Natural killer cell (primary cell): Measurements from ENCODE around the gene ENGASE. TPM values are rescaled to one million over a fixed set of nuclear protein-coding genes. Genes with fewer than 3 reads are reported as not detected.
A peak's percentile ranks its signal among the peaks of the same experiment; 100 is the strongest.

Experiments used
- ATAC-seq, 3 donors: fragments of 150-1000 bp in 2 of 3; fragments of 200-7000 bp in 1 of 3; cut with Tn5 transposase; 1 replicate in 1 of 3; 2 replicates in 2 of 3; pipeline ENCODE4 v1.10.0; 2021; ENCODE audit warnings: mild to moderate bottlenecking in 2 of 3, moderate library complexity in 2 of 3
- DNase-seq, 2 donors: peaks; one replicate each; pipeline versions ENCODE4 v3.0.0 to v3.0.0-alpha.2; 2013 to 2021; ENCODE audit warnings: mixed read lengths in 1 of 2
- H3K27ac ChIP-seq: one replicate; pipeline ENCODE4 v1.5.1; 2013; ENCODE audit warnings: mild to moderate bottlenecking, low read length
- H3K27me3 ChIP-seq: one replicate; pipeline ENCODE4 v1.6.1; 2013; ENCODE audit warnings: low read length; ENCODE audit not compliant: control insufficient read depth, insufficient read depth
- H3K36me3 ChIP-seq: one replicate; pipeline ENCODE4 v1.6.1; 2013; ENCODE audit warnings: low read length; ENCODE audit not compliant: control insufficient read depth, insufficient read depth
- H3K4me1 ChIP-seq: one replicate; pipeline ENCODE4 v1.6.1; 2013; ENCODE audit warnings: low read length; ENCODE audit not compliant: control insufficient read depth, insufficient read depth
- H3K4me3 ChIP-seq: one replicate; pipeline ENCODE4 v1.5.1; 2013; ENCODE audit warnings: low read length
- H3K9me3 ChIP-seq: one replicate; pipeline ENCODE4 v1.6.1; 2013; ENCODE audit warnings: low read length; ENCODE audit not compliant: control insufficient read depth, insufficient read depth
- H3K27ac Mint-ChIP-seq, 2 donors: one replicate each; pipeline ENCODE4 v1.8.0; 2022; ENCODE audit warnings: mild to moderate bottlenecking in 2 of 2, mixed read lengths in 2 of 2, moderate library complexity in 1 of 2
- H3K27me3 Mint-ChIP-seq, 2 donors: one replicate each; pipeline ENCODE4 v1.8.0; 2022; ENCODE audit warnings: low read depth in 2 of 2, mixed read lengths in 2 of 2
- H3K36me3 Mint-ChIP-seq: one replicate; pipeline ENCODE4 v1.8.0; 2022; ENCODE audit warnings: mixed read lengths
- H3K4me1 Mint-ChIP-seq, 2 donors: one replicate each; pipeline ENCODE4 v1.8.0; 2022; ENCODE audit warnings: mixed read lengths in 2 of 2
- H3K4me3 Mint-ChIP-seq: one replicate; pipeline ENCODE4 v1.8.0; 2022; ENCODE audit warnings: mild to moderate bottlenecking, moderate library complexity, mixed read lengths
- H3K9me3 Mint-ChIP-seq, 2 donors: one replicate each; pipeline ENCODE4 v1.8.0; 2022; ENCODE audit warnings: mixed read lengths in 2 of 2
- WGBS: methylation state at CpG from one replicate; pipeline ENCODE4 v1.1.7; 2013; ENCODE audit warnings: missing lambda C conversion rate; ENCODE audit not compliant: insufficient coverage; 5-methylcytosine and 5-hydroxymethylcytosine counted together
- intact Hi-C: fragments of 100-400 bp; cut with micrococcal nuclease; formaldehyde crosslinking; loops from one replicate; pipeline ENCODE4 v1.14.2; 2022
- total RNA-seq, 4 donors: library from RNA; stranded (reverse); fragments of 120-200 nt in 1 of 4; gene quantifications; one replicate each; pipeline versions ENCODE4 v1.2.3 to v1.2.4, GENCODE V29; 2013 to 2022
- TF ChIP-seq, protein P1 (sequence below): fragments of 200-600 bp; IDR thresholded peaks from one replicate; pipeline ENCODE4 v1.8.0; 2022; ENCODE audit warnings: antibody characterized with exemption

Gene ENGASE, protein sequence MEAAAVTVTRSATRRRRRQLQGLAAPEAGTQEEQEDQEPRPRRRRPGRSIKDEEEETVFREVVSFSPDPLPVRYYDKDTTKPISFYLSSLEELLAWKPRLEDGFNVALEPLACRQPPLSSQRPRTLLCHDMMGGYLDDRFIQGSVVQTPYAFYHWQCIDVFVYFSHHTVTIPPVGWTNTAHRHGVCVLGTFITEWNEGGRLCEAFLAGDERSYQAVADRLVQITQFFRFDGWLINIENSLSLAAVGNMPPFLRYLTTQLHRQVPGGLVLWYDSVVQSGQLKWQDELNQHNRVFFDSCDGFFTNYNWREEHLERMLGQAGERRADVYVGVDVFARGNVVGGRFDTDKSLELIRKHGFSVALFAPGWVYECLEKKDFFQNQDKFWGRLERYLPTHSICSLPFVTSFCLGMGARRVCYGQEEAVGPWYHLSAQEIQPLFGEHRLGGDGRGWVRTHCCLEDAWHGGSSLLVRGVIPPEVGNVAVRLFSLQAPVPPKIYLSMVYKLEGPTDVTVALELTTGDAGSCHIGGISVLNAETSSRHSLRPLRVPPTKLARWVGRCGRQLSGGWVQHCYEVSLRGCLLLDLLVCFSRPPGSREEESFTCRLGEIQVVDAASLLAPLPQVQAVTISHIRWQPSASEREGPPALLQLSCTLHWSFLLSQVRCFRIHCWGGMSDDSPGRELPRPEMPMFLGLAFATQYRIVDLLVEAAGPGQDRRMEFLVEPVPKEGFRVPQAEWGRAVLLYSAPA
- total RNA-seq, result 10 to 100 TPM; 56.0 to 86.4 (median 56.9) TPM
- total RNA-seq (2013), result 30.8 TPM

DNA sequence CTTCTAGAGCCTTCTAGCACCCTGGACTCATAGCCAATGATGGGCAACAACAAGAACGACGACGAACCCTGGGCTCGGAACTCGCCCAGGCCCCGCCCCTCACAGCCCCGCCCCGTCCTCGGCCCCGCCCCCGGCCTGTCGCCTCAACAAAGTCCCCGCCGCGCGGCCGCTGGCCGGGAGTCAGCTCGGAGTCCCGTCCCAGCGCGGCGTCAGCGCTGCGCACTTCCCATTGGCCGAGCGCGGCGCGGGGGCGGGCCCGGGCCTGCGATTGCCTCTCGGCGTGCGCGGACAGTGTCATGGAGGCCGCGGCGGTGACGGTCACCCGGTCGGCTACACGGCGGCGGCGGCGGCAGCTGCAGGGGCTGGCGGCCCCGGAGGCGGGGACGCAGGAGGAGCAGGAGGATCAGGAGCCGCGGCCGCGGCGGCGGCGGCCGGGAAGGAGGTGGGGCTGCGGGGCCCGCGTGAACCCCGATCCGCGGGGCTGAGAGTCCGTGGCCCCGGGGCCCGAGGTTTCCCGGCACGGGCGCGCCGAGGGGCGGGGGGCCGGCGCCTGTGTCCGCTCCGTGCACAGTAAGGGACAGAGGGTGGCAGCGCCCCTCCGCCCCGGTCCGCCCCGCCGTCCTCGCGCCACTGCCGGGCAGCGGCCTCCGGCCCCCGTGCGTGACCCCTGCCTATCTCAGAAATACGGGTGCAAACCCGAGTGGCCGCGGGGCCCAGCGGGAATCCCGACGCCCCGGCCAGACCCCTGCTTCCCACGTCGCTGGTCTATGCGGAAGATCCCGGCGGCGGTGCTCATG is at the start of gene ENGASE:
TSS of gene ENGASE (plus strand) at position 176 of the 797 bp plus-strand sequence. CDS start at position 297, 121 bp downstream.
- TF ChIP-seq, protein P1, sequence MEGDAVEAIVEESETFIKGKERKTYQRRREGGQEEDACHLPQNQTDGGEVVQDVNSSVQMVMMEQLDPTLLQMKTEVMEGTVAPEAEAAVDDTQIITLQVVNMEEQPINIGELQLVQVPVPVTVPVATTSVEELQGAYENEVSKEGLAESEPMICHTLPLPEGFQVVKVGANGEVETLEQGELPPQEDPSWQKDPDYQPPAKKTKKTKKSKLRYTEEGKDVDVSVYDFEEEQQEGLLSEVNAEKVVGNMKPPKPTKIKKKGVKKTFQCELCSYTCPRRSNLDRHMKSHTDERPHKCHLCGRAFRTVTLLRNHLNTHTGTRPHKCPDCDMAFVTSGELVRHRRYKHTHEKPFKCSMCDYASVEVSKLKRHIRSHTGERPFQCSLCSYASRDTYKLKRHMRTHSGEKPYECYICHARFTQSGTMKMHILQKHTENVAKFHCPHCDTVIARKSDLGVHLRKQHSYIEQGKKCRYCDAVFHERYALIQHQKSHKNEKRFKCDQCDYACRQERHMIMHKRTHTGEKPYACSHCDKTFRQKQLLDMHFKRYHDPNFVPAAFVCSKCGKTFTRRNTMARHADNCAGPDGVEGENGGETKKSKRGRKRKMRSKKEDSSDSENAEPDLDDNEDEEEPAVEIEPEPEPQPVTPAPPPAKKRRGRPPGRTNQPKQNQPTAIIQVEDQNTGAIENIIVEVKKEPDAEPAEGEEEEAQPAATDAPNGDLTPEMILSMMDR, result no peak
- Histone ChIP-seq H3K9me3 (no peaks in the 10 kb centered on the region), H3K36me3 (peaks cover 4% of the 10 kb centered on the region), H3K4me1 (peaks cover 23% of the 10 kb centered on the region), H3K4me3 (peak within 1 kb of the TSS; percentile 38), H3K27ac (peak within 1 kb of the TSS; percentile 54), H3K27me3 (no peaks in the 10 kb centered on the region)
- peak within 1 kb of the TSS; percentile 75 to 91 for H3K27ac Mint-ChIP-seq
- peaks cover 10 to 21% of the 10 kb centered on the region in 2 donors for H3K4me1 Mint-ChIP-seq
- no peaks in the 10 kb centered on the region for H3K36me3 Mint-ChIP-seq
- DNase-seq (peak; percentile 93 to 95), ATAC-seq (peak; percentile 95 to 98 (median 95))
- no peaks in the 10 kb centered on the region for H3K9me3 Mint-ChIP-seq
- intact Hi-C loops, result loop anchor here (1.0 to 2.0 kb wide), 2 partner anchors 16 to 66 kb away; partner anchors contain the start of gene CANT1
- peak within 1 kb of the TSS; percentile 88 for H3K4me3 Mint-ChIP-seq
- under 1% methylated on average over 106 of the region's 106 CpGs for WGBS
- H3K27me3 Mint-ChIP-seq, result peaks cover 0 to 3% of the 10 kb centered on the region in 2 donors

DNA sequence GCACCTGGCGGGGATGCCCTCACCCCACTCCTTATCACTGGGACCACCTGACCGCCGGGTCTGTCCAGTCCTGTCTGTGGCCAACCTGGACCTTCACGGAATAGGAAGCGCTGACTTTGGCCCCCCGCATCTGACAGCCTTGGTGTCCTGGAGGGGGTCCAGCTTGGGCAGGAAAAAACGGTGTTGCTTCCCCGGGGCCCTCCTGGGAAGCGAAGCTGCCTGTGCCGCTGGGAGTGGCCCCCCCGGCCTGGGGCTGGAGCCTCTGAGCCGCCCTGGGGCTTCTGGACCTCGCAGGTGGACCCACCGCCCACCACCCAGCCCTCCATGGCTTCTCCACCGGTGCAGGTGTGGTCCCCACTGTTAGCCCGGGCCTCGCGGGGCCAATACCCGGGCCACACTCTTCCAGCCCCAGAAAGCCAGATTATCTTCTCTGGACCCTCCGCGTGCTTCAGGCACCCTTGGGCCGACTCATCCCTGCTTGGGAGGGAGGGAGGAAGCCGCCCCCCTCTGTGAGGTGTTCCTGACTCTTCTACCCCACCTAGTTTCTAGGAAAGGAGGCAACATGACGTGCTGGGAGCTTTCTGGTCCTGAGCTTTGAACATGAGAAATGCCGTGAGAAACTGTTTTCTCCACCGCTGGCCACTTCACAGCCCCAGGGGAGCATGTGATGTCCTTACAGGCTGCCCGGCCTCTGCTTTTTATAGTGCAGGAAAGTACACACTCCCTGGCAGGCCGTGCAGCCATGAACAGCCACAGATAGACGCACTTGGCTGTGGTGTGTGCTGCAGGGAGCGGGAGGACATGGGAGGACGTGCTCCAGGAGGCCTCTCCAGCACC is 49.5 kb upstream of the ENGASE start:
- no peak overlapping the region for H3K27ac Mint-ChIP-seq
- Histone ChIP-seq H3K4me3 (peak overlapping the region; percentile 19), H3K27ac (no peak overlapping the region), H3K36me3 (no peaks in the 10 kb centered on the region), H3K27me3 (peaks cover 22% of the 10 kb centered on the region), H3K4me1 (peaks cover 17% of the 10 kb centered on the region), H3K9me3 (no peaks in the 10 kb centered on the region)
- no peaks in the 10 kb centered on the region for H3K36me3 Mint-ChIP-seq
- no peaks in the 10 kb centered on the region for H3K9me3 Mint-ChIP-seq
- H3K27me3 Mint-ChIP-seq, result peaks cover 27 to 32% of the 10 kb centered on the region in 2 donors
- DNase-seq (no peak), ATAC-seq (no peak)
- H3K4me1 Mint-ChIP-seq, result peaks cover 9 to 10% of the 10 kb centered on the region in 2 donors
- peak overlapping the region; percentile 56 for H3K4me3 Mint-ChIP-seq
- TF ChIP-seq, protein P1, result no peak
- intact Hi-C loops, result no loop called here
- 76% methylated on average over 29 of the region's 31 CpGs for WGBS

DNA sequence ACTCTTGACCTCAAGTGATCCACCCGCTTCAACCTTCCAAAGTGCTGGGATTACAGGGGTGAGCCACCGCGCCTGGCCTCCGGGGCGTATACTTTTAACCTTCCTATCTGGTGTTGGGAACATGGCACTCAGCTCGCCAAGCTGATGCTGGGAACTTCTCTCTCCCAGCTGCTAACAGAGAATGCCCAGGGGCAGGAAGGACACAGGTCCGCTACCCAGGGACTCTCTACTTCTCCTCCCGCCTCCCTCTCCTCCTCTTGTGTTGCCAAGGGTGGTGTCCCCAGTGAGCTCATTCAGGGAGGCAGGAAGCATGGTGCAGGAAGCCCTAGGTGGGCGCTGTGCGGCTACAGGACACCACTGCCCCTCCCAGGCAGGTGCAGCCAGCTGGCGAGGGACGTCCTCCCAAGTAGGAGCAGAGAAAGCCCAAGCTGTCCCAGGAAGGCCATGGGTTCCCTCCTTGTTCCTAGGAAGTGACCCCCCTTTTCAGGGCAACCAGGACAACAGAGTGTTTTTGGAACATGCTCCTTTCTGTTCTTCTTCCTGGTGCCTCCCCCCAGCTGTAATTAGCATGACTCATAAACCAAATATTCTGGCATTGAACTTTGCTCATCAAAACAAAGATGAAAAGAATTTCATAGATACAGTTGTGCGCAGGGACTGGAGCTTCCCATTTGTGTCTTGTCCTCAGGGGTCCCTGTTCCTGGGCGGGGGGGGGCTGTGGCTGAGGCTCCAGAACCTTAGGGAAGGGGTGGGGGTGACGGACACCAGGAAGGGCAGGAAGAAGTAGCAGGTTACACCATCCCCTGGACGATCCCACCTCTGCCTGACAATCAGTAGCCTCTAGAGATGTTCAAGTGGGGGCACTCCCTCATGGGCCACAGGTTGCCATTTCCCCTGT is 48.0 kb upstream of the ENGASE start:
- no peaks in the 10 kb centered on the region for H3K36me3 Mint-ChIP-seq
- WGBS, result 84% methylated on average over 16 of the region's 16 CpGs
- intact Hi-C loops, result no loop called here
- H3K4me3 ChIP-seq, result no peak overlapping the region
- ATAC-seq, result no peak
- peaks cover 22% of the 10 kb centered on the region for H3K27me3 ChIP-seq
- no peak for DNase-seq
- H3K4me1 Mint-ChIP-seq, result peaks cover 9 to 10% of the 10 kb centered on the region in 2 donors
- no peaks in the 10 kb centered on the region for H3K9me3 Mint-ChIP-seq
- H3K4me3 Mint-ChIP-seq, result no peak overlapping the region
- H3K27me3 Mint-ChIP-seq, result peaks cover 25 to 35% of the 10 kb centered on the region in 2 donors
- peaks cover 17% of the 10 kb centered on the region for H3K4me1 ChIP-seq
- no peak overlapping the region for H3K27ac ChIP-seq
- H3K36me3 ChIP-seq, result no peaks in the 10 kb centered on the region
- no peak overlapping the region for H3K27ac Mint-ChIP-seq
- TF ChIP-seq, protein P1, result no peak
- H3K9me3 ChIP-seq, result no peaks in the 10 kb centered on the region
